ENCODE measurements around the gene SLC9A5. TPM values are rescaled to one million over a fixed set of nuclear protein-coding genes. Genes with fewer than 3 reads are reported as not detected.

The SLC9A5 gene
- 0.82 and 2.3 TPM in 2 replicates for total RNA-seq

GRCh38 chr16:67248401-67249177, at the start of gene SLC9A5:
Gene SLC9A5 (plus strand): TSS chr16:67248979. CDS start chr16:67249015, 36 bp downstream.
- DNase-seq (ENCODE audit: extremely low read depth, low read depth, low spot score): no peak

- DNase-seq (ENCODE audit: extremely low read depth, low read depth, low spot score): no peak
Observed at GRCh38 chr16:67199011-67199807, 49.6 kb upstream of the SLC9A5 start, which contains the start of gene ELMO3. Gene ELMO3 (plus strand): TSS chr16:67199131. CDS start chr16:67199327, 196 bp downstream.

GRCh38 chr16:67199808-67200198, 49.0 kb upstream of the SLC9A5 start:
- no peak for DNase-seq (ENCODE audit: extremely low read depth, low read depth, low spot score)

- no peak for DNase-seq (ENCODE audit: extremely low read depth, low read depth, low spot score)
Observed at GRCh38 chr16:67200491-67200890, 48.3 kb upstream of the SLC9A5 start.

- DNase-seq (ENCODE audit: extremely low read depth, low read depth, low spot score): no peak
Observed at GRCh38 chr16:67201411-67202345, 47.1 kb upstream of the SLC9A5 start.

GRCh38 chr16:67202426-67202825, 46.4 kb upstream of the SLC9A5 start:
- DNase-seq (ENCODE audit: extremely low read depth, low read depth, low spot score): no peak

- no peak for DNase-seq (ENCODE audit: extremely low read depth, low read depth, low spot score)
Observed at GRCh38 chr16:67202956-67203493, 45.8 kb upstream of the SLC9A5 start.

GRCh38 chr16:67204076-67204475, 44.7 kb upstream of the SLC9A5 start:
- no peak for DNase-seq (ENCODE audit: extremely low read depth, low read depth, low spot score)

GRCh38 chr16:67206129-67206837, 42.5 kb upstream of the SLC9A5 start:
- no peak for DNase-seq (ENCODE audit: extremely low read depth, low read depth, low spot score)

GRCh38 chr16:67206838-67207248, 41.9 kb upstream of the SLC9A5 start:
- no peak for DNase-seq (ENCODE audit: extremely low read depth, low read depth, low spot score)

- DNase-seq (ENCODE audit: extremely low read depth, low read depth, low spot score): no peak
Observed at GRCh38 chr16:67207249-67208091, 41.3 kb upstream of the SLC9A5 start.

GRCh38 chr16:67208154-67208896, 40.5 kb upstream of the SLC9A5 start:
- no peak for DNase-seq (ENCODE audit: extremely low read depth, low read depth, low spot score)

- DNase-seq (ENCODE audit: extremely low read depth, low read depth, low spot score): no peak
Observed at GRCh38 chr16:67209565-67209964, 39.2 kb upstream of the SLC9A5 start.

- DNase-seq (ENCODE audit: extremely low read depth, low read depth, low spot score): no peak
Observed at GRCh38 chr16:67210069-67210937, 38.5 kb upstream of the SLC9A5 start.

GRCh38 chr16:67211674-67212073, 37.1 kb upstream of the SLC9A5 start:
- no peak for DNase-seq (ENCODE audit: extremely low read depth, low read depth, low spot score)

GRCh38 chr16:67212766-67213165, 36.0 kb upstream of the SLC9A5 start:
- DNase-seq (ENCODE audit: extremely low read depth, low read depth, low spot score): no peak
